Adrenal gland (tissue), 19 donors: Measurements from ENCODE around the gene STMN3. TPM values are rescaled to one million over a fixed set of nuclear protein-coding genes. Genes with fewer than 3 reads are reported as not detected.

Experiments used
- DNase-seq, 7 donors: peaks; one replicate each; pipeline ENCODE4 v3.0.0-alpha.2; 2019 to 2020
- H3K27ac ChIP-seq, 5 donors: fragments of 200-600 bp; sonication (generic) in 4 of 5; 1 replicate in 3 of 5; 2 replicates in 2 of 5; pipeline versions ENCODE4 v1.5.1 to v1.8.0; 2016 to 2020; ENCODE audit warnings: mild to moderate bottlenecking in 1 of 5
- H3K27me3 ChIP-seq: fragments of 200-600 bp; 2 replicates; pipeline ENCODE4 v1.8.0; 2021
- H3K36me3 ChIP-seq, 2 donors: fragments of 200-600 bp; replicated peaks in 1 of 2; 1 replicate in 1 of 2; 2 replicates in 1 of 2; pipeline versions ENCODE4 v1.5.1 to v1.8.0; 2018 to 2022
- H3K4me1 ChIP-seq, 2 donors: fragments of 200-600 bp; replicated peaks in 1 of 2; 1 replicate in 1 of 2; 2 replicates in 1 of 2; pipeline versions ENCODE4 v1.5.1 to v1.8.0; 2018 to 2021
- H3K4me3 ChIP-seq, 4 donors: fragments of 200-600 bp; sonication (generic) in 3 of 4; one replicate each; pipeline ENCODE4 v1.5.1; 2016 to 2018
- H3K9me3 ChIP-seq, 3 donors: fragments of 200-600 bp; sonication (generic) in 1 of 3; replicated peaks in 1 of 3; 1 replicate in 2 of 3; 2 replicates in 1 of 3; pipeline versions ENCODE4 v1.5.1 to v1.8.0; 2016 to 2021
- CTCF ChIP-seq, 6 experiments: fragments of 450-650 bp in 4 of 6; fragments of 200-600 bp in 2 of 6; sonication (generic) in 1 of 6; IDR thresholded peaks; 1 replicate in 5 of 6; 2 replicates in 1 of 6; pipeline versions ENCODE4 v1.5.1 to v1.8.0; 2016 to 2021; ENCODE audit warnings: antibody characterized with exemption in 6 of 6, mild to moderate bottlenecking in 2 of 6, moderate library complexity in 1 of 6
- POLR2A ChIP-seq, 2 donors: fragments of 450-650 bp; IDR thresholded peaks; one replicate each; pipeline ENCODE4 v1.6.1; 2017; ENCODE audit warnings: antibody characterized with exemption in 2 of 2, mild to moderate bottlenecking in 2 of 2, moderate library complexity in 1 of 2
- WGBS, 4 donors: extraction: QIAGEN DNeasy Blood & Tissue Kit in 2 of 4; methylation state at CpG; one replicate each; pipeline versions ENCODE4 v1.1.5 to v1.1.7; 2013 to 2017; 5-methylcytosine and 5-hydroxymethylcytosine counted together
- intact Hi-C, 2 donors: fragments of 100-400 bp; cut with DNase I; formaldehyde crosslinking; loops; one replicate each; pipeline versions ENCODE4 v1.14.1 to v1.15.0; 2022 to 2023
- long read RNA-seq, 10 donors: library from polyadenylated mRNA in 3 of 10; unstranded in 2 of 10; stranded (forward) in 1 of 10; transcript quantifications; one replicate each; pipeline ENCODE4 v2.0.0 and lab custom pipeline, GENCODE V29; 2021 to 2026
- polyA plus RNA-seq, 3 donors: library from polyadenylated mRNA; stranded (reverse); fragments of 200-250 nt in 2 of 3; fragments of 350-450 nt in 1 of 3; fragmentation: Illumina TruSeq in 1 of 3; extraction: RNeasy Lipid Tissue Mini Kit (QIAGEN cat#74804) in 1 of 3; gene quantifications; one replicate each; pipeline ENCODE4 v1.2.3, GENCODE V29; 2013 to 2014
- total RNA-seq, 9 donors: library from RNA; depleted of rRNA in 4 of 9; stranded (reverse); fragments of >200 nt in 4 of 9; fragments of 120-200 nt in 1 of 9; fragmentation: NEBNext Ultra II Directional in 1 of 9; extraction: Animal tissue kit (Norgen Biotek cat#: 25700) in 1 of 9; gene quantifications; one replicate each; pipeline versions ENCODE4 v1.1.0 to v1.2.4, GENCODE V29; 2013 to 2023
- donor health status: healthy with polysubstance abuse.
- donor health status: Bipolar disorder and iron deficiency.
- donor health status: DM: yes; HTN: yes; CAD: no.
- donor health status: DM: no; HTN: no; CAD: no.
- donor health status: DM: no; HTN: no; CAD: no.
- donor health status: DM: yes; HTN: yes; CAD: no.

The STMN3 gene
- total RNA-seq (10 to 100 TPM; 29.2 to 85.0 (median 48.6) TPM), polyA plus RNA-seq (100 to 1,000 TPM in 1 of 3 donors, 10 to 100 TPM in 2; 34.5 to 109 (median 72.3) TPM)
- long read RNA-seq, donor 1, transcript STMN3-201 (5 exons, 2,255 nt) = major isoform, 14 of 14 reads
- long read RNA-seq, donor 1, partial matches to known transcripts = 0 of 14 reads
- long read RNA-seq, donor 1, other reads (novel, unspliced or antisense) = 0 of 14 reads
- long read RNA-seq, donor 2, transcript STMN3-201 (5 exons, 2,255 nt) = major isoform, 17 of 17 reads
- long read RNA-seq, donor 2, partial matches to known transcripts = 0 of 17 reads
- long read RNA-seq, donor 2, other reads (novel, unspliced or antisense) = 0 of 17 reads
- long read RNA-seq, donor 3, partial matches to known transcripts = 6 of 10 reads
- long read RNA-seq, donor 3, other reads (novel, unspliced or antisense) = 0 of 10 reads
- long read RNA-seq, donor 4, partial matches to known transcripts = 0 of 7 reads
- long read RNA-seq, donor 4, other reads (novel, unspliced or antisense) = 6 of 7 reads
- long read RNA-seq, donor 5, transcript STMN3-201 (5 exons, 2,255 nt) = major isoform, 177 of 206 reads
- long read RNA-seq, donor 5, partial matches to known transcripts = 6 of 206 reads
- long read RNA-seq, donor 5, other reads (novel, unspliced or antisense) = 23 of 206 reads
- long read RNA-seq, donor 6, partial matches to known transcripts = 6 of 9 reads
- long read RNA-seq, donor 6, other reads (novel, unspliced or antisense) = 0 of 9 reads
- long read RNA-seq, donor 7, transcript STMN3-201 (5 exons, 2,255 nt) = major isoform, 6 of 6 reads
- long read RNA-seq, donor 7, partial matches to known transcripts = 0 of 6 reads
- long read RNA-seq, donor 7, other reads (novel, unspliced or antisense) = 0 of 6 reads
- long read RNA-seq, donor 8, transcript STMN3-201 (5 exons, 2,255 nt) = major isoform, 31 of 36 reads
- long read RNA-seq, donor 8, partial matches to known transcripts = 5 of 36 reads
- long read RNA-seq, donor 8, other reads (novel, unspliced or antisense) = 0 of 36 reads
- long read RNA-seq, donor 9, transcript STMN3-201 (5 exons, 2,255 nt) = major isoform, 6 of 11 reads
- long read RNA-seq, donor 9, partial matches to known transcripts = 5 of 11 reads
- long read RNA-seq, donor 9, other reads (novel, unspliced or antisense) = 0 of 11 reads
- long read RNA-seq, donor 10, transcript STMN3-201 (5 exons, 2,255 nt) = major isoform, 5 of 131 reads
- long read RNA-seq, donor 10, partial matches to known transcripts = 126 of 131 reads
- long read RNA-seq, donor 10, other reads (novel, unspliced or antisense) = 0 of 131 reads

DNA sequence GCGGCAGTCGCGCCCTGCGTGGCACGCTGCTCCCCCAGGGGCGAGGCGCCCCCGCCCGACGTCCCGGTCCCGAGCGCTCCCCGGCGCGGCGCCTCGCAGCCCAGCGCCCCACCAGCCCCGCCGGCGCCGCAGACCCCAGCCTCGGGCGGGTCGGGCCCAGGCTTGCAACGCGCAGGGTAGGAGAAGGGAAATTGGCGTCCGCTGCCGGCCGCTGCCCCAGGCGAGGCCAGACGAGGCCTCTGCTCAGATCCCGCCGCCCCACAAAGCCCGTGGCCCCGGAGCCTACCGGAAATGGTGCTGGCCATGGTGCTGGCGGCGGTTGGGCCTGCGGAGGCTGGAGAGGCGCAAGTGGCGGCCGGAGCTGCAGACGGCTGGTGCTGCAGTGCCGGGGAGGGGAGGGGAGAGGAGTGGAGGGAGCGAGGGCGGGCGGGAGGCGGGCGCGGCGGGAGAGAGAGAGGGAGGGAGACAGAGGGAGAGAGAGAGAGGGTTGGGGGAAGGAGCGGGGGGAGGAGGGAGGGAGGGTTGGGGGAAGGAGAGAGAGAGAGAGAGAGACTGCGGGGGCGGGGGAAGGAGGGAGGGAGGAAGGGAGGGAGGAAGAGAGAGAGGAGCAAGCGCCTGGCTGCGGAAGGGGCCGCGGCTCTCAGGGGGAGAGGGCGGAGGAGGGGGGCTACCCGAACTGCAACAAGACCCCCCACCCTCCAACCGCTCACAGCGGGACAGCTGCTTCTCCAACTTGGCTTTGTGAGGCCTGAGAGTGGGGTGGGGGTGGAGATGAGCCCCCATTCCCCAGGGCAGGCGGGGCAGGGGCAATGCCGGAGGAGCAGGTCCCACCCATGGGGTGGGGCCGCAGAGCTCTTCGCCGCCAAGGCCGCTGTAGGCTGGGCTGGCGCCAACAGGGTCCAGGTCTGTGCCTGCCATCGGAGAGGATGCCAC is at the start of gene STMN3:
TSS of gene STMN3 (minus strand) at position 384 of the 933 bp plus-strand sequence. CDS start at position 305, 79 bp downstream.
- Histone ChIP-seq H3K4me3 (peak within 1 kb of the TSS in 2 of 4 donors; percentile 29 to 89), H3K4me1 (peaks cover 23 to 33% of the 10 kb centered on the region in 2 donors), H3K9me3 (no peaks in the 10 kb centered on the region), H3K27ac (peak within 1 kb of the TSS in 3 of 5 donors; percentile 52 to 84 (median 77)), H3K27me3 (no peaks in the 10 kb centered on the region), H3K36me3 (no peaks in the 10 kb centered on the region)
- 1 to 2% (median 1%) methylated on average over 13 to 72 of the region's 73 CpGs for WGBS, 4 donors
- intact Hi-C loops = no loop called here
- peak; percentile 93 to 97 (median 95) for DNase-seq
- TF ChIP-seq CTCF (IDR thresholded peaks at IDR 0.05) (no peak), POLR2A (IDR thresholded peaks at IDR 0.05) (peak; percentile 62 to 77)

- H3K27ac ChIP-seq = no peak overlapping the region
- H3K9me3 ChIP-seq = no peaks in the 10 kb centered on the region
- H3K4me3 ChIP-seq = no peak overlapping the region
- H3K27me3 ChIP-seq = no peaks in the 10 kb centered on the region
- intact Hi-C loops = loop anchor here in 1 of 2 donors (10.0 kb wide), 1 partner anchor 153 kb away; no protein-coding TSS in a partner anchor
- DNase-seq = peak in 3 of 7 donors; percentile 18 to 79 (median 34)
- peaks cover 0 to 32% of the 10 kb centered on the region in 2 donors for H3K36me3 ChIP-seq
- TF ChIP-seq POLR2A (IDR thresholded peaks at IDR 0.05) (no peak), CTCF (IDR thresholded peaks at IDR 0.05) (no peak)
- 88 to 89% (median 88%) methylated on average over 7 to 16 of the region's 16 CpGs for WGBS, 4 donors
- H3K4me1 ChIP-seq = peaks cover 26 to 36% of the 10 kb centered on the region in 2 donors
Observed at GRCh38 chr20:63702036-63702665, 48.9 kb upstream of the STMN3 start.

DNA sequence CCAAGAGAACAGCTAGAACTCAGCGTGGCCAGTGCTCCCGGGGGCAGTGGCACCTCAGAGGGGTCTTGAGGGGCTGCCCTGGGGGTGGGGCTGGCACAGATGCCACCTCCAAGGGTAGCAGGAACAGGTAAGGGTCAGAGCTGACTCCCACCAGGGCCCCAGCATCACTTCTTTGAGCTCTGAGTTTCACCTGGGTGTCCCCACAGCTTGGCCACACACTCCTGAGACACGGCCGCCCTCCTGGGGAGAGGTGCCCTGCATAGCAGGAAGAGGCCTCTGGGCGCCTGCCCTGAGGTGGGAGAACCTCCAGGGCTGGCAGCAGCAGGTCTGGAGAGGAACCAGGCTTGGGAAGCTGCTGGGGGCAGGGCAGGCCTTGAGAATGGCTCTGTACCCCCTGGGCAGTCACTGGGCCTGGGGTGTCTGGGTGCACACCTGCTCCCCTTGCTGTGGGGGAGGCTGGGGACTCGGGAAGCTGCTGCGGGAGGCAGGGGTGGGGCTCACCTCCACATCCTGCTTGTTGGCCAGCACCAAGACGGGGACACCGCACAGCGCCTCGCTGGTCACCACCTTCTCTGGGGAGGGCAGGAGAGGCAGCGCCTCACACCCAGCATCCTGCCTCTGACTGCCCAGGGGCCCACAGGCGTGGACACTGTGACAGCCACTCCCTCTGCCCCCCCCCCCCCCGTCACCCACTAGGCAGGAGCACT is 48.3 kb upstream of the STMN3 start:
- Histone ChIP-seq H3K4me3 (no peak overlapping the region), H3K36me3 (peaks cover 0 to 31% of the 10 kb centered on the region in 2 donors), H3K27ac (no peak overlapping the region), H3K4me1 (peaks cover 28 to 38% of the 10 kb centered on the region in 2 donors), H3K9me3 (no peaks in the 10 kb centered on the region), H3K27me3 (no peaks in the 10 kb centered on the region)
- WGBS, 4 donors = 50 to 95% (median 83%) methylated on average over 2 to 14 of the region's 14 CpGs
- no peak for TF ChIP-seq CTCF (IDR thresholded peaks at IDR 0.05)
- TF ChIP-seq POLR2A (IDR thresholded peaks at IDR 0.05) = no peak
- DNase-seq = peak in 3 of 7 donors; percentile 16 to 26 (median 22)
- intact Hi-C loops = loop anchor here in 1 of 2 donors (10.0 kb wide), 1 partner anchor 153 kb away; no protein-coding TSS in a partner anchor
